Measurements from ENCODE around the gene NAP1L4.

- TF ChIP-seq YY1 (IDR thresholded peaks at IDR 0.05; ENCODE audit: insufficient read depth, insufficient read length) (no peak), ZNF274 (IDR thresholded peaks at IDR 0.05; ENCODE audit: low read depth, low read length) (no peak)
Measured at GRCh38 chr11:3026803-3027202, 34.7 kb upstream of the NAP1L4 start.
